ENCODE results near the gene CEP43.

CEP43 gene

GRCh38 chr6:166966268-166966667 is 32.9 kb upstream of the CEP43 start:
- DNase-seq (ENCODE audit: low read depth, low spot score) = no peak

GRCh38 chr6:166969390-166970002 is 29.7 kb upstream of the CEP43 start:
- DNase-seq (ENCODE audit: low read depth, low spot score) = no peak

- DNase-seq (ENCODE audit: low read depth, low spot score) = no peak
Observed at GRCh38 chr6:166970091-166970490, 29.1 kb upstream of the CEP43 start.

- no peak for DNase-seq (ENCODE audit: low read depth, low spot score)
Observed at GRCh38 chr6:166970776-166971175, 28.4 kb upstream of the CEP43 start.

- no peak for DNase-seq (ENCODE audit: low read depth, low spot score)
Observed at GRCh38 chr6:166971271-166971670, 27.9 kb upstream of the CEP43 start.

GRCh38 chr6:166972101-166972500 is 27.1 kb upstream of the CEP43 start:
- no peak for DNase-seq (ENCODE audit: low read depth, low spot score)

- DNase-seq (ENCODE audit: low read depth, low spot score) = no peak
Observed at GRCh38 chr6:166976636-166977035, 22.6 kb upstream of the CEP43 start.

- DNase-seq (ENCODE audit: low read depth, low spot score) = no peak
Observed at GRCh38 chr6:166977621-166978525, 21.3 kb upstream of the CEP43 start.

GRCh38 chr6:166980738-166981137 is 18.5 kb upstream of the CEP43 start:
- no peak for DNase-seq (ENCODE audit: low read depth, low spot score)

- DNase-seq (ENCODE audit: low read depth, low spot score) = no peak
Observed at GRCh38 chr6:166987448-166987847, 11.7 kb upstream of the CEP43 start.

GRCh38 chr6:166987930-166988329 is 11.3 kb upstream of the CEP43 start:
- DNase-seq (ENCODE audit: low read depth, low spot score) = no peak

- no peak for DNase-seq (ENCODE audit: low read depth, low spot score)
Observed at GRCh38 chr6:166988674-166989201, 10.5 kb upstream of the CEP43 start.

- DNase-seq (ENCODE audit: low read depth, low spot score) = no peak
Observed at GRCh38 chr6:166989427-166990032, 9.7 kb upstream of the CEP43 start.

GRCh38 chr6:166996406-166996805 is 2.8 kb upstream of the CEP43 start:
- DNase-seq (ENCODE audit: low read depth, low spot score) = no peak

GRCh38 chr6:166997348-166997747 is 1.8 kb upstream of the CEP43 start:
- DNase-seq (ENCODE audit: low read depth, low spot score) = no peak

- peak; percentile 29 for DNase-seq (ENCODE audit: low read depth, low spot score)
Observed at GRCh38 chr6:166997768-166998255, 1.4 kb upstream of the CEP43 start.

- DNase-seq (ENCODE audit: low read depth, low spot score) = no peak
Observed at GRCh38 chr6:166998256-166999144, 697 bp upstream of the CEP43 start.

GRCh38 chr6:166999884-167000253 is 672 bp downstream of the CEP43 start:
- no peak for DNase-seq (ENCODE audit: low read depth, low spot score)

GRCh38 chr6:167000759-167001158 is 1.6 kb downstream of the CEP43 start:
- no peak for DNase-seq (ENCODE audit: low read depth, low spot score)

- DNase-seq (ENCODE audit: low read depth, low spot score) = no peak
Observed at GRCh38 chr6:167005350-167006159, 6.4 kb downstream of the CEP43 start.
